Measurements from ENCODE around the gene CDK14. TPM values are rescaled to one million over a fixed set of nuclear protein-coding genes. Genes with fewer than 3 reads are reported as not detected.

Gene CDK14
- total and polyA plus RNA-seq, 2 donors (not counting 3 experiments of a cell fraction or from before 2014, with no cell fraction given): 5.5 to 34.2 TPM

GRCh38 chr7:91193141-91193540 lies 597.0 kb downstream of the CDK14 start:
- Histone ChIP-seq H4K20me1 (replicated peaks; ENCODE audit: control insufficient read depth, extremely low read depth, insufficient read depth, low read length) (no peaks in the 10 kb centered on the region), H3K79me2 (ENCODE audit: control insufficient read depth, insufficient read depth, low read length) (no peaks in the 10 kb centered on the region), H3K9me3 (replicated peaks; ENCODE audit: control insufficient read depth, insufficient read depth, low read length) (no peaks in the 10 kb centered on the region), H3K4me1 (ENCODE audit: control insufficient read depth, extremely low read depth, insufficient read depth, low read length) (peaks cover 7% of the 10 kb centered on the region), H3K27me3 (ENCODE audit: control insufficient read depth in 2 of 2, insufficient read depth in 2 of 2, low read length in 2 of 2) (no peaks in the 10 kb centered on the region), H3K27ac (ENCODE audit: insufficient read depth, low read depth, low read length) (no peak overlapping the region), H3K36me3 (ENCODE audit: control insufficient read depth in 2 of 2, extremely low read depth in 1 of 2, insufficient read depth in 2 of 2, low read length in 2 of 2) (no peaks in the 10 kb centered on the region), H2AFZ (ENCODE audit: low read depth, low read length) (no peak overlapping the region), H3K4me3 (replicated peaks in 1 of 3; ENCODE audit: insufficient read depth in 1 of 3, low read depth in 1 of 3, low read length in 3 of 3) (no peak overlapping the region), H3K4me2 (ENCODE audit: insufficient read depth, low read length) (peak overlapping the region; percentile 20), H3K9ac (replicated peaks; ENCODE audit: extremely low read depth, insufficient read depth, low read length) (no peak overlapping the region), H3K9me1 (replicated peaks; ENCODE audit: control insufficient read depth, extremely low read depth, insufficient read depth, low read length) (no peaks in the 10 kb centered on the region)
- intact Hi-C loops (cut with micrococcal nuclease): no loop called here
- POLR2A ChIA-PET: no interaction called here
- FAIRE-seq: no peak
- CTCF ChIA-PET: no interaction called here
- dilution Hi-C loops (cut with MboI; ENCODE audit: extremely low pct_ligation_motif_present, low sequenced_read_pairs): no loop called here
- BruUV-seq (replicated peaks): no TSS peak
- peak; percentile 18 for DNase-seq (ENCODE audit: low read depth, low spot score)
- TF ChIP-seq CTCF (IDR thresholded peaks at IDR 0.05; ENCODE audit: extremely low read depth in 1 of 2, insufficient read depth in 1 of 2, low read depth in 1 of 2, low read length in 2 of 2) (no peak), FOS (IDR thresholded peaks at IDR 0.05; ENCODE audit: borderline replicate concordance, insufficient read depth, low read length) (no peak)

GRCh38 chr7:91194841-91195240 lies 598.7 kb downstream of the CDK14 start:
- Histone ChIP-seq H3K9me1 (replicated peaks; ENCODE audit: control insufficient read depth, extremely low read depth, insufficient read depth, low read length) (no peaks in the 10 kb centered on the region), H4K20me1 (replicated peaks; ENCODE audit: control insufficient read depth, extremely low read depth, insufficient read depth, low read length) (no peaks in the 10 kb centered on the region), H3K9me3 (replicated peaks; ENCODE audit: control insufficient read depth, insufficient read depth, low read length) (no peaks in the 10 kb centered on the region), H3K36me3 (ENCODE audit: control insufficient read depth in 2 of 2, extremely low read depth in 1 of 2, insufficient read depth in 2 of 2, low read length in 2 of 2) (no peaks in the 10 kb centered on the region), H3K27me3 (ENCODE audit: control insufficient read depth in 2 of 2, insufficient read depth in 2 of 2, low read length in 2 of 2) (no peaks in the 10 kb centered on the region), H3K4me1 (ENCODE audit: control insufficient read depth, extremely low read depth, insufficient read depth, low read length) (peaks cover 7% of the 10 kb centered on the region), H3K9ac (replicated peaks; ENCODE audit: extremely low read depth, insufficient read depth, low read length) (no peak overlapping the region), H3K27ac (ENCODE audit: insufficient read depth, low read depth, low read length) (no peak overlapping the region), H3K79me2 (ENCODE audit: control insufficient read depth, insufficient read depth, low read length) (no peaks in the 10 kb centered on the region), H3K4me3 (replicated peaks in 1 of 3; ENCODE audit: insufficient read depth in 1 of 3, low read depth in 1 of 3, low read length in 3 of 3) (no peak overlapping the region), H2AFZ (ENCODE audit: low read depth, low read length) (no peak overlapping the region), H3K4me2 (ENCODE audit: insufficient read depth, low read length) (no peak overlapping the region)
- dilution Hi-C loops (cut with MboI; ENCODE audit: extremely low pct_ligation_motif_present, low sequenced_read_pairs): no loop called here
- FAIRE-seq (no peak), DNase-seq (ENCODE audit: low read depth, low spot score) (no peak)
- intact Hi-C loops (cut with micrococcal nuclease): no loop called here
- ChIA-PET POLR2A (no interaction called here), CTCF (interaction anchor here (1.6 to 2.2 kb wide), 3 partner anchors 12 to 105 kb away, joined by 3 to 5 read pairs (median 5); no protein-coding TSS in a partner anchor)
- BruUV-seq (replicated peaks): no TSS peak
- no peak for TF ChIP-seq JUN (IDR thresholded peaks at IDR 0.05; ENCODE audit: borderline replicate concordance, insufficient read depth, insufficient read length, low read depth)
- no peak for TF ChIP-seq POLR2AphosphoS5 (IDR thresholded peaks at IDR 0.05; ENCODE audit: insufficient read depth, low read depth, low read length)
- TF ChIP-seq POLR2A (IDR thresholded peaks at IDR 0.05; ENCODE audit: low read depth, low read length): no peak
- no peak for TF ChIP-seq MAX (IDR thresholded peaks at IDR 0.05; ENCODE audit: insufficient read depth, insufficient read length)
- no peak for TF ChIP-seq EZH2 (IDR thresholded peaks at IDR 0.05; ENCODE audit: borderline replicate concordance, low read depth, low read length, severe bottlenecking)
- no peak for TF ChIP-seq FOS (IDR thresholded peaks at IDR 0.05; ENCODE audit: borderline replicate concordance, insufficient read depth, low read length)
- no peak for TF ChIP-seq CTCF (IDR thresholded peaks at IDR 0.05; ENCODE audit: extremely low read depth in 1 of 2, insufficient read depth in 1 of 2, low read depth in 1 of 2, low read length in 2 of 2)
- no peak for TF ChIP-seq MYC (IDR thresholded peaks at IDR 0.05; ENCODE audit: low read depth, low read length)
- no peak for TF ChIP-seq GATA2 (IDR thresholded peaks at IDR 0.05; ENCODE audit: insufficient read depth, insufficient read length, low read depth, low read length)
